Measurements from ENCODE around the gene EPB41L4A. TPM values are rescaled to one million over a fixed set of nuclear protein-coding genes. Genes with fewer than 3 reads are reported as not detected.

Gene EPB41L4A
- total and polyA plus RNA-seq, 9 donors, result 2.7 to 12.3 (median 7.9) TPM

DNA sequence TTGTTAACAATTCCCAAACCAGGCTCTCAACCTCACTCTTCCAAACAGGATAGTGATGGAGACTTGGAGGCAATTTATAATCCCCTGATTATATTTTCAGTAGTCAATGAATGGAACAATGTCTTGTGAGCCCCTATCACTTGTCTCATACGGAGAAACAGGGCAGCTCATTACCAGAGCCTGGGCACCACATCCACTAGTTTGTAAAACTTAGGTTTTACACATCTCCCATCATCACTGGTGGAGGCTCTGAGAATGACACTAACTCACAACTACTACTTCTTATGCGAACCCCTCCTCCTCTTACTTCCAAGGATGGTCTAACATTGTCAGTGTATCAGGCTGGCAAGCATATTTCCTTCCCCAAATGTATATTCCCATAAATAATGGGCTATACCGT is 253.7 kb downstream of the EPB41L4A start:
- intact Hi-C loops (cut with DNase I), result no loop called here
- 59 to 67% (median 63%) methylated on average over 3 of the region's 3 CpGs for WGBS, 3 donors

DNA sequence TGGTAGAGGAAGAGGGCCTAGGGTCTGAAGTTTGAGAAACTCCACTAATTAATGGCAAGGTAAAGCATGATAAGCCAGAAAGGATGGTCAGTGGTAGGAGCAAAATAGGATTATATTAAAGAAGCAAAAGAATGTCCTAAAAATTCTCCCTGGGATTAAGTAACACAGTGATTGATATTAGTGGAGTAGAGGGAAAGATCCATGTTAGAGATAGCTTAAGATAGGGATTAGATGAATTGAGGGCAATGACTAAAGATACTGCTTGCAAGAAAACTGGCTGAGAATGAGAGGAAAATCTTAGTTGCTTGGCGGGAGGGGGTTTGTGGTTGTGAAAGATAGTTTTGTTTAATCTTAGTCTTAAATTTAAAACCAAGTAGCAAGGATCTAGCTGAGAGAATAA is 255.6 kb downstream of the EPB41L4A start:
- DNase-seq, result no peak
- Histone ChIP-seq H3K4me1 (ENCODE audit: insufficient read depth) (no peaks in the 10 kb centered on the region), H3K9me3 (no peaks in the 10 kb centered on the region), H3K36me3 (no peaks in the 10 kb centered on the region), H3K27ac (no peak overlapping the region), H3K27me3 (no peaks in the 10 kb centered on the region), H3K4me3 (no peak overlapping the region)
- 81 to 85% (median 82%) methylated on average over 1 of the region's 1 CpG for WGBS, 3 donors
- intact Hi-C loops (cut with DNase I), result no loop called here
- TF ChIP-seq POLR2A (IDR thresholded peaks at IDR 0.05) (no peak), EP300 (IDR thresholded peaks at IDR 0.05) (no peak)
- TF ChIP-seq, protein P1, sequence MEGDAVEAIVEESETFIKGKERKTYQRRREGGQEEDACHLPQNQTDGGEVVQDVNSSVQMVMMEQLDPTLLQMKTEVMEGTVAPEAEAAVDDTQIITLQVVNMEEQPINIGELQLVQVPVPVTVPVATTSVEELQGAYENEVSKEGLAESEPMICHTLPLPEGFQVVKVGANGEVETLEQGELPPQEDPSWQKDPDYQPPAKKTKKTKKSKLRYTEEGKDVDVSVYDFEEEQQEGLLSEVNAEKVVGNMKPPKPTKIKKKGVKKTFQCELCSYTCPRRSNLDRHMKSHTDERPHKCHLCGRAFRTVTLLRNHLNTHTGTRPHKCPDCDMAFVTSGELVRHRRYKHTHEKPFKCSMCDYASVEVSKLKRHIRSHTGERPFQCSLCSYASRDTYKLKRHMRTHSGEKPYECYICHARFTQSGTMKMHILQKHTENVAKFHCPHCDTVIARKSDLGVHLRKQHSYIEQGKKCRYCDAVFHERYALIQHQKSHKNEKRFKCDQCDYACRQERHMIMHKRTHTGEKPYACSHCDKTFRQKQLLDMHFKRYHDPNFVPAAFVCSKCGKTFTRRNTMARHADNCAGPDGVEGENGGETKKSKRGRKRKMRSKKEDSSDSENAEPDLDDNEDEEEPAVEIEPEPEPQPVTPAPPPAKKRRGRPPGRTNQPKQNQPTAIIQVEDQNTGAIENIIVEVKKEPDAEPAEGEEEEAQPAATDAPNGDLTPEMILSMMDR (IDR thresholded peaks at IDR 0.05), result no peak

More for the DNA sequence above, 253.7 kb downstream of the EPB41L4A start:
- H3K4me1 ChIP-seq (ENCODE audit: insufficient read depth), result no peaks in the 10 kb centered on the region
- H3K9me3 ChIP-seq, result no peaks in the 10 kb centered on the region
- H3K27me3 ChIP-seq, result no peaks in the 10 kb centered on the region
- no peaks in the 10 kb centered on the region for H3K36me3 ChIP-seq
- TF ChIP-seq POLR2A (IDR thresholded peaks at IDR 0.05) (no peak), EP300 (IDR thresholded peaks at IDR 0.05) (no peak)
- TF ChIP-seq, protein P1 (IDR thresholded peaks at IDR 0.05), result no peak
- DNase-seq, result no peak
- H3K4me3 ChIP-seq, result no peak overlapping the region
- no peak overlapping the region for H3K27ac ChIP-seq

DNA sequence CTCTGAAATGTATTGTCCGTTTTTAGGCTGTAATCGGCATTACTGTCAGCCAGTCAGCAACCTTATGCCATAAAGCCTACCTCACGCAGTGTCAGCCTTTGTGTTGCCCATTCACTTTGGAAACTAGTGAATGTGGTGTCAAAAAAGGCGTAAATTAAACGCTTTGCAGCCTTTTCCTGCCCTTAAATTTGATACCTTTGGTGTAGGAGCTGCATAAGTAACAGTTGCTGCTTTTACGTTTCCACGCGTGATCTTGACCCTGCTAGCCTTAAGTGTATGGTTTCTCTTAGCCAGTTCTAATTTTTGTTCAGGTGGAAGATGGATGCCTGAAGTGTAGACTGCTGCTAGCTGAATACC is 257.7 kb downstream of the EPB41L4A start:
- peak overlapping the region; percentile 78 for H3K4me3 ChIP-seq
- 0 to 1% (median 0%) methylated on average over 8 of the region's 8 CpGs for WGBS, 3 donors
- no peaks in the 10 kb centered on the region for H3K4me1 ChIP-seq (ENCODE audit: insufficient read depth)
- H3K9me3 ChIP-seq, result no peaks in the 10 kb centered on the region
- intact Hi-C loops (cut with DNase I), result no loop called here
- H3K27me3 ChIP-seq, result no peaks in the 10 kb centered on the region
- no peak for TF ChIP-seq EP300 (IDR thresholded peaks at IDR 0.05)
- TF ChIP-seq, protein P1 (IDR thresholded peaks at IDR 0.05), result no peak
- no peak for TF ChIP-seq POLR2A (IDR thresholded peaks at IDR 0.05)
- no peaks in the 10 kb centered on the region for H3K36me3 ChIP-seq
- H3K27ac ChIP-seq, result peak overlapping the region; percentile 7 to 60
- no peak for DNase-seq

DNA sequence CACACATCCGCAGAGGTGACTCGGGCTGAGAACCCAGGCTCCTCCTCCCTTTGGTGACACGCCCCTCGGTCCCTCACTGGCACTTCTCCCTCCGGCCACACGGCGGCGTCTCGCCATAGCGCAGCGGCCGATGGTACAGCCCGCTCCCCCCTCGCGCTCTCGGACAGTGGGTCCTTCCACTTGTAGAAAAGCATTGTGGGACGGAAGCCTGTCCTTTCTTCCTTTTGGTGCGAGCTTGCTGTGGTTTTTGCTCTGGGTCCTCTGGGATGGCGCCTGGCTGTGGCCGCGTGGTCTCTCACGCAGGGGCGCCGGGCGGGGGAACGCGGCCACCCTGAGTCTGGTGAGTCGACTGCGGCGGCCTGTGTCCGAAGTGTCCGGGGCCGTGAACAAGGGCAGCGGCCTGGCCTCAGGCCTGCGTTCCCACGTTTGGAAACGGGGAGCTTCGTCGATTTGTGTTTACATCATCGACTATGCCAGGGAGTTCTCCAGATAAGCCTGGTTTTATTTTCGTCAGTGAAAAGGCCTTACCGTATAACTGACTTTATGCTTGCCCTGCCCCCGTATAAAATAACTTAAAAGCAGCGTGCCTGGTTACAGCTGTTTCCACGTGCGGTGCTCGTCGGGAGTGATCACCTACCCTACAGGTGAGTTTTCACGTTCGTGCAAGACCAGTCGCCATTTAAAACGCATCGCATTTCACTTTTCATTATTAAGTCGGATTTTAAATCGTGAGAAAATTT is 258.3 kb downstream of the EPB41L4A start:
- H3K4me1 ChIP-seq (ENCODE audit: insufficient read depth), result no peaks in the 10 kb centered on the region
- no peaks in the 10 kb centered on the region for H3K27me3 ChIP-seq
- H3K9me3 ChIP-seq, result no peaks in the 10 kb centered on the region
- peak; percentile 87 to 95 (median 92) for DNase-seq
- H3K36me3 ChIP-seq, result no peaks in the 10 kb centered on the region
- intact Hi-C loops (cut with DNase I), result no loop called here
- no peak for TF ChIP-seq EP300 (IDR thresholded peaks at IDR 0.05)
- TF ChIP-seq POLR2A (IDR thresholded peaks at IDR 0.05), result peak; percentile 77
- TF ChIP-seq, protein P1 (IDR thresholded peaks at IDR 0.05), result peak; percentile 92 to 96 (median 93)
- peak overlapping the region; percentile 7 to 60 for H3K27ac ChIP-seq
- peak overlapping the region; percentile 78 for H3K4me3 ChIP-seq
- WGBS, 3 donors, result 0 to 1% (median 0%) methylated on average over 47 to 55 of the region's 55 CpGs

All from ovary (tissue), 9 donors.